ENCODE data around the gene MAPK8. TPM values are rescaled to one million over a fixed set of nuclear protein-coding genes. Genes with fewer than 3 reads are reported as not detected.

The MAPK8 gene
- total RNA-seq, 1 donor from 2014 or later: 57.1 TPM

GRCh38 chr10:48450233-48450740 lies 143.8 kb downstream of the MAPK8 start:
- no peaks in the 10 kb centered on the region for H3K4me1 Mint-ChIP-seq (ENCODE audit: unreplicated experiment)
- TF ChIP-seq, protein P1, sequence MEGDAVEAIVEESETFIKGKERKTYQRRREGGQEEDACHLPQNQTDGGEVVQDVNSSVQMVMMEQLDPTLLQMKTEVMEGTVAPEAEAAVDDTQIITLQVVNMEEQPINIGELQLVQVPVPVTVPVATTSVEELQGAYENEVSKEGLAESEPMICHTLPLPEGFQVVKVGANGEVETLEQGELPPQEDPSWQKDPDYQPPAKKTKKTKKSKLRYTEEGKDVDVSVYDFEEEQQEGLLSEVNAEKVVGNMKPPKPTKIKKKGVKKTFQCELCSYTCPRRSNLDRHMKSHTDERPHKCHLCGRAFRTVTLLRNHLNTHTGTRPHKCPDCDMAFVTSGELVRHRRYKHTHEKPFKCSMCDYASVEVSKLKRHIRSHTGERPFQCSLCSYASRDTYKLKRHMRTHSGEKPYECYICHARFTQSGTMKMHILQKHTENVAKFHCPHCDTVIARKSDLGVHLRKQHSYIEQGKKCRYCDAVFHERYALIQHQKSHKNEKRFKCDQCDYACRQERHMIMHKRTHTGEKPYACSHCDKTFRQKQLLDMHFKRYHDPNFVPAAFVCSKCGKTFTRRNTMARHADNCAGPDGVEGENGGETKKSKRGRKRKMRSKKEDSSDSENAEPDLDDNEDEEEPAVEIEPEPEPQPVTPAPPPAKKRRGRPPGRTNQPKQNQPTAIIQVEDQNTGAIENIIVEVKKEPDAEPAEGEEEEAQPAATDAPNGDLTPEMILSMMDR (IDR thresholded peaks at IDR 0.05): no peak
- no peak overlapping the region for H3K4me3 Mint-ChIP-seq (ENCODE audit: unreplicated experiment)
- no peaks in the 10 kb centered on the region for H3K36me3 Mint-ChIP-seq (ENCODE audit: unreplicated experiment)
- H3K9me3 Mint-ChIP-seq (ENCODE audit: unreplicated experiment): no peaks in the 10 kb centered on the region
- no peak for DNase-seq (ENCODE audit: extremely low spot score, unreplicated experiment)
- no peaks in the 10 kb centered on the region for H3K27me3 Mint-ChIP-seq (ENCODE audit: unreplicated experiment)
- no peak overlapping the region for H3K27ac Mint-ChIP-seq (ENCODE audit: unreplicated experiment)

GRCh38 chr10:48450741-48451466 lies 144.4 kb downstream of the MAPK8 start:
- no peak overlapping the region for H3K4me3 Mint-ChIP-seq (ENCODE audit: unreplicated experiment)
- H3K27me3 Mint-ChIP-seq (ENCODE audit: unreplicated experiment): no peaks in the 10 kb centered on the region
- H3K36me3 Mint-ChIP-seq (ENCODE audit: unreplicated experiment): no peaks in the 10 kb centered on the region
- peak; percentile 78 for DNase-seq (ENCODE audit: extremely low spot score, unreplicated experiment)
- no peaks in the 10 kb centered on the region for H3K9me3 Mint-ChIP-seq (ENCODE audit: unreplicated experiment)
- H3K27ac Mint-ChIP-seq (ENCODE audit: unreplicated experiment): no peak overlapping the region
- TF ChIP-seq, protein P1 (IDR thresholded peaks at IDR 0.05): no peak
- H3K4me1 Mint-ChIP-seq (ENCODE audit: unreplicated experiment): no peaks in the 10 kb centered on the region

DNA sequence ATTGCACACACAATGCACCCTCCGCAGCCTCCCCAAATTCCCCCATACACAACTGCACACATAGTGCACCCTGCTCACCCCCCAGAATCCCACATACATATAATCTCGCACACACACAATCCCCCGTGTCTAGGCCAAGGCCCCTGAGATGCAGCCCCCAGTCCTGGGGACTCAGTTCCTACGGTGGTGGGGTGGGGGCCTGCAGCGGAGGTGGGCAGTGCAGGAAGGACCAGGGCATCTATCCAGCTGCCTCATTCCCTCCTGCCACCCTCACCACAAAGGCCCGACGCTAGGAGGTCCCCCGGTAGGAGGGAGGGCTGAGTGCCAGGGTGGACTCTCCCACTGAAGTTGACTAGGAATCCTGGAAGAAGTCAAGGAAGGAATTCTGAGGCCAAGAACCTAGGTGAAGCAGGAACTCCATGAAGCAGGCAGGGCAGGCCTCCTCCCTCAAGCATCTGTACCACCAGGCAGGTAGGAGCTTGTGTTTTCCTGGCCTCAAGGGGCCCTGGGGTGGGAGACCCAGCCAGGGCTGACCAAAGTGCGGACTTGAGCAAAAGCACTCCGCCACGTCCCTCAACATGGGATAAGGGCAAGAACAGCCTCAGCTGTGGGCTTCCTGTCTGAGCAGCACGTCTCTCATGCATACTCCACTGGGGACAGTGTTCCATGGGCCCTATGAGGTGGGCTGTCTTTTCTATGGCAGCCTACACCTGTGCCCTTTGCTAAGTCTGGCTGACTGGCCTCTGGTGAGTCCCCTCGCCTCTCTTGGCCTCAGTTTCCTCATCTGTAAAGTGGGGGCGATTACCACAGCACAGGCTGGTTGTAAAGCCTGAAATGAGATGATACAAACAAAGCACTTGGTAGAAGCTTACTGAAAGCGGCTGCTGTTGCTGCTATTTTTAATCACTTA lies 145.7 kb downstream of the MAPK8 start:
- peaks cover 4% of the 10 kb centered on the region for H3K4me1 Mint-ChIP-seq (ENCODE audit: unreplicated experiment)
- H3K36me3 Mint-ChIP-seq (ENCODE audit: unreplicated experiment): no peaks in the 10 kb centered on the region
- H3K4me3 Mint-ChIP-seq (ENCODE audit: unreplicated experiment): no peak overlapping the region
- no peaks in the 10 kb centered on the region for H3K27me3 Mint-ChIP-seq (ENCODE audit: unreplicated experiment)
- no peaks in the 10 kb centered on the region for H3K9me3 Mint-ChIP-seq (ENCODE audit: unreplicated experiment)
- TF ChIP-seq, protein P1 (IDR thresholded peaks at IDR 0.05): no peak
- DNase-seq (ENCODE audit: extremely low spot score, unreplicated experiment): peak; percentile 72
- H3K27ac Mint-ChIP-seq (ENCODE audit: unreplicated experiment): no peak overlapping the region

DNA sequence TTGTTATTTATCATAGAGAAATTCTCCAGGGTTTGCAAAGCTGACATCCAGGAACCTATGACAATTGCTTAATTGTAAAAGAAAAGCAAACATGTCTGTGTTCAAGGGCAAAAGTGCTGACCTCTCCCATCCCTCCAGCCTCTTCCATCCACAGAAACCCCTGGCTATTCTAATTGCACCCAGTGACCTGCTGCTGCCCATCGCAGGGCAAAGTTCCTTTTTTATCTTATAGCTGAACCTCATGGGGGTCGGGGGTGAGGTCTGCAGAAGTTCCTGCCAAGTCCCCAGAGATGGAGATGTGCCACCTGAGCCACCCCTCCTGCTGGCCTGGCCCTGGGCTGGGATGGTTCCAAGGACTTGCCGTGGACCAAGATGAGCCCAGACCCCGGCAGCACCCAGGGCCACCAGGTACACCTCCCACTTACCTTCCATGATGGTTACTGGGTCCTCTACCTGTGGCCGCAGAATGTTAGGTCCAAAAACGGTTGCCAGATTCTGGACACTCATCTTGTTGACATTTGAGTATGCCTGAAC lies 146.5 kb downstream of the MAPK8 start:
- Mint-ChIP-seq H3K36me3 (ENCODE audit: unreplicated experiment) (no peaks in the 10 kb centered on the region), H3K9me3 (ENCODE audit: unreplicated experiment) (no peaks in the 10 kb centered on the region), H3K27ac (ENCODE audit: unreplicated experiment) (no peak overlapping the region), H3K4me3 (ENCODE audit: unreplicated experiment) (no peak overlapping the region), H3K4me1 (ENCODE audit: unreplicated experiment) (peaks cover 5% of the 10 kb centered on the region), H3K27me3 (ENCODE audit: unreplicated experiment) (no peaks in the 10 kb centered on the region)
- DNase-seq (ENCODE audit: extremely low spot score, unreplicated experiment): peak; percentile 82
- TF ChIP-seq, protein P1 (IDR thresholded peaks at IDR 0.05): no peak
